SK-N-SH treated with all-trans-retinoic acid at 6 μM for 48 hours (cell line): Measurements from ENCODE around the gene LRP8.

Source experiments
- ARNTL ChIP-seq: fragments of 450-650 bp; formaldehyde crosslinking; IDR thresholded peaks from 2 replicates; pipeline ENCODE4 v1.5.0; 2020; ENCODE audit warnings: low read depth, mild to moderate bottlenecking, moderate library complexity, borderline replicate concordance
- ESRRG ChIP-seq: fragments of 250-450 bp; sonication (Bioruptor Pico); IDR thresholded peaks from 2 replicates; pipeline ENCODE4 v1.6.1; 2021; ENCODE audit warnings: mild to moderate bottlenecking
- SNAI2 ChIP-seq: fragments of 250-450 bp; sonication (Bioruptor Pico); IDR thresholded peaks from 2 replicates; pipeline ENCODE4 v1.5.0; 2020; ENCODE audit warnings: mild to moderate bottlenecking, moderate library complexity
- TCF4 ChIP-seq: fragments of 250-450 bp; sonication (Bioruptor Pico); IDR thresholded peaks from 2 replicates; pipeline ENCODE4 v1.8.0; 2021; ENCODE audit warnings: mild to moderate bottlenecking, moderate library complexity, borderline replicate concordance
- TF ChIP-seq, protein P1 (sequence below): fragments of 250-450 bp; sonication (Bioruptor Pico); IDR thresholded peaks from 2 replicates; pipeline ENCODE4 v1.5.1; 2020; ENCODE audit warnings: low read depth, mild to moderate bottlenecking, moderate library complexity
- TF ChIP-seq, protein P2 (sequence below): fragments of 250-450 bp; sonication (Bioruptor Pico); IDR thresholded peaks from 2 replicates; pipeline ENCODE4 v1.5.1; 2021; ENCODE audit warnings: mild to moderate bottlenecking, moderate library complexity
- TF ChIP-seq, protein P3 (sequence below): fragments of 250-450 bp; sonication (Bioruptor Pico); IDR thresholded peaks from 2 replicates; pipeline ENCODE4 v1.5.0; 2020; ENCODE audit warnings: mild to moderate bottlenecking, moderate library complexity

DNA sequence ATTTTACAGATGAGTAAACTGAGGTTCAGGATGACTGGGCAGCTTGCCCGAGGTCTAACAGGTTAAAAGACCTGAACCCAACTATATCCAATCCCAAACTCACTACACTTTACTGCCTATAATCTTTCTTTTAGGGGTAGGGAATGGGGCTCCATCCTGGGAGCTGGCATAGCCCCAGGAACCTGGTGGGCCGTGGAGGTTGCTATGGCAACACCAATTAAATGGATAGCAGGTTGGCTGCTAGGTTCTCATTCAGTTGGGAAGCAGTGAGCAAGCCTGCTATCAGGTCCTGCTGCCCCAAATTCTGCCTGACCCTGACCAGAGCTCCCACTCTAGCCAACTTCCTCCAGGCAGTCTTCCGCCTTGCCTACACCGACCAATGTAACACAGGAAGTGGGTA, 40.9 kb downstream of the LRP8 start:
- TF ChIP-seq ESRRG (CRISPR knock-in tag), result no peak
- TF ChIP-seq ARNTL (CRISPR knock-in tag), result no peak
- TF ChIP-seq, protein P1, sequence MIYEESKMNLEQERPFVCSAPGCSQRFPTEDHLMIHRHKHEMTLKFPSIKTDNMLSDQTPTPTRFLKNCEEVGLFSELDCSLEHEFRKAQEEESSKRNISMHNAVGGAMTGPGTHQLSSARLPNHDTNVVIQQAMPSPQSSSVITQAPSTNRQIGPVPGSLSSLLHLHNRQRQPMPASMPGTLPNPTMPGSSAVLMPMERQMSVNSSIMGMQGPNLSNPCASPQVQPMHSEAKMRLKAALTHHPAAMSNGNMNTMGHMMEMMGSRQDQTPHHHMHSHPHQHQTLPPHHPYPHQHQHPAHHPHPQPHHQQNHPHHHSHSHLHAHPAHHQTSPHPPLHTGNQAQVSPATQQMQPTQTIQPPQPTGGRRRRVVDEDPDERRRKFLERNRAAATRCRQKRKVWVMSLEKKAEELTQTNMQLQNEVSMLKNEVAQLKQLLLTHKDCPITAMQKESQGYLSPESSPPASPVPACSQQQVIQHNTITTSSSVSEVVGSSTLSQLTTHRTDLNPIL, result no peak
- no peak for TF ChIP-seq TCF4 (CRISPR knock-in tag)
- TF ChIP-seq, protein P2, sequence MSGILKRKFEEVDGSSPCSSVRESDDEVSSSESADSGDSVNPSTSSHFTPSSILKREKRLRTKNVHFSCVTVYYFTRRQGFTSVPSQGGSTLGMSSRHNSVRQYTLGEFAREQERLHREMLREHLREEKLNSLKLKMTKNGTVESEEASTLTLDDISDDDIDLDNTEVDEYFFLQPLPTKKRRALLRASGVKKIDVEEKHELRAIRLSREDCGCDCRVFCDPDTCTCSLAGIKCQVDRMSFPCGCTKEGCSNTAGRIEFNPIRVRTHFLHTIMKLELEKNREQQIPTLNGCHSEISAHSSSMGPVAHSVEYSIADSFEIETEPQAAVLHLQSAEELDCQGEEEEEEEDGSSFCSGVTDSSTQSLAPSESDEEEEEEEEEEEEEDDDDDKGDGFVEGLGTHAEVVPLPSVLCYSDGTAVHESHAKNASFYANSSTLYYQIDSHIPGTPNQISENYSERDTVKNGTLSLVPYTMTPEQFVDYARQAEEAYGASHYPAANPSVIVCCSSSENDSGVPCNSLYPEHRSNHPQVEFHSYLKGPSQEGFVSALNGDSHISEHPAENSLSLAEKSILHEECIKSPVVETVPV, result no peak
- TF ChIP-seq, protein P3, sequence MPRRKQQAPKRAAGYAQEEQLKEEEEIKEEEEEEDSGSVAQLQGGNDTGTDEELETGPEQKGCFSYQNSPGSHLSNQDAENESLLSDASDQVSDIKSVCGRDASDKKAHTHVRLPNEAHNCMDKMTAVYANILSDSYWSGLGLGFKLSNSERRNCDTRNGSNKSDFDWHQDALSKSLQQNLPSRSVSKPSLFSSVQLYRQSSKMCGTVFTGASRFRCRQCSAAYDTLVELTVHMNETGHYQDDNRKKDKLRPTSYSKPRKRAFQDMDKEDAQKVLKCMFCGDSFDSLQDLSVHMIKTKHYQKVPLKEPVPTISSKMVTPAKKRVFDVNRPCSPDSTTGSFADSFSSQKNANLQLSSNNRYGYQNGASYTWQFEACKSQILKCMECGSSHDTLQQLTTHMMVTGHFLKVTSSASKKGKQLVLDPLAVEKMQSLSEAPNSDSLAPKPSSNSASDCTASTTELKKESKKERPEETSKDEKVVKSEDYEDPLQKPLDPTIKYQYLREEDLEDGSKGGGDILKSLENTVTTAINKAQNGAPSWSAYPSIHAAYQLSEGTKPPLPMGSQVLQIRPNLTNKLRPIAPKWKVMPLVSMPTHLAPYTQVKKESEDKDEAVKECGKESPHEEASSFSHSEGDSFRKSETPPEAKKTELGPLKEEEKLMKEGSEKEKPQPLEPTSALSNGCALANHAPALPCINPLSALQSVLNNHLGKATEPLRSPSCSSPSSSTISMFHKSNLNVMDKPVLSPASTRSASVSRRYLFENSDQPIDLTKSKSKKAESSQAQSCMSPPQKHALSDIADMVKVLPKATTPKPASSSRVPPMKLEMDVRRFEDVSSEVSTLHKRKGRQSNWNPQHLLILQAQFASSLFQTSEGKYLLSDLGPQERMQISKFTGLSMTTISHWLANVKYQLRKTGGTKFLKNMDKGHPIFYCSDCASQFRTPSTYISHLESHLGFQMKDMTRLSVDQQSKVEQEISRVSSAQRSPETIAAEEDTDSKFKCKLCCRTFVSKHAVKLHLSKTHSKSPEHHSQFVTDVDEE, result no peak
- no peak for TF ChIP-seq SNAI2 (CRISPR knock-in tag)
